IMR-90 (cell line): ENCODE results near the gene STMN3. TPM values are rescaled to one million over a fixed set of nuclear protein-coding genes. Genes with fewer than 3 reads are reported as not detected.

Source experiments
- ATAC-seq: fragments of 200-7000 bp; cut with Tn5 transposase; 2 replicates; pipeline ENCODE4 v1.9.1; 2020; ENCODE audit warnings: low read depth, mild to moderate bottlenecking, moderate library complexity
- BruUV-seq: library from RNA; stranded (reverse); fragments of 400-500 nt; replicated peaks from 2 replicates; lab custom pipeline; 2021; lab: Mats Ljungman, UMichigan
- CTCF ChIA-PET: fragments of 300-600 bp; formaldehyde crosslinking; extraction: SDS; loops from one replicate; lab custom pipeline; 2021; ENCODE audit warnings: antibody characterized with exemption; lab: Yijun Ruan, JAX
- POLR2A ChIA-PET: fragments of 300-600 bp; sonication (Branson Sonifier 250); formaldehyde crosslinking; loops from one replicate; lab custom pipeline; 2022; ENCODE audit warnings: antibody characterized with exemption; ENCODE audit not compliant: unreplicated experiment; lab: Charles Lee
- DNase-seq: peaks from one replicate; pipeline ENCODE4 v3.0.0; 2013
- H2AFZ ChIP-seq: replicated peaks from 2 replicates; pipeline ENCODE3; 2013; ENCODE audit warnings: low read length, mild to moderate bottlenecking; ENCODE audit not compliant: poor library complexity
- H2AK5ac ChIP-seq: 2 replicates; pipeline ENCODE4 v1.6.1; 2013; ENCODE audit warnings: low read depth, low read length, inconsistent platforms
- H2AK9ac ChIP-seq: replicated peaks from 2 replicates; pipeline ENCODE3; 2013; ENCODE audit warnings: mild to moderate bottlenecking, low read depth, low read length, moderate library complexity; ENCODE audit not compliant: poor library complexity
- H2BK120ac ChIP-seq: 2 replicates; pipeline ENCODE4 v1.6.1; 2013; ENCODE audit warnings: low read depth, low read length, inconsistent platforms
- H2BK15ac ChIP-seq: 3 replicates; pipeline ENCODE4 v1.6.1; 2013; ENCODE audit warnings: low read depth, low read length, inconsistent platforms
- H2BK20ac ChIP-seq: 2 replicates; pipeline ENCODE4 v1.6.1; 2013; ENCODE audit warnings: low read depth, mild to moderate bottlenecking, inconsistent platforms, low read length, moderate library complexity
- H2BK5ac ChIP-seq: 2 replicates; pipeline ENCODE4 v1.6.1; 2013; ENCODE audit warnings: mild to moderate bottlenecking, low read depth, low read length, inconsistent platforms; ENCODE audit not compliant: poor library complexity, severe bottlenecking
- H3K14ac ChIP-seq: replicated peaks from 2 replicates; pipeline ENCODE4 v1.6.1; 2013; ENCODE audit warnings: low read depth, low read length, inconsistent platforms
- H3K18ac ChIP-seq: 2 replicates; pipeline ENCODE4 v1.6.1; 2013; ENCODE audit warnings: low read depth, low read length, control low read depth
- H3K23ac ChIP-seq: 2 replicates; pipeline ENCODE4 v1.6.1; 2013; ENCODE audit warnings: low read depth, low read length, inconsistent platforms
- H3K27ac ChIP-seq: 2 replicates; pipeline ENCODE4 v1.5.1; 2013; ENCODE audit warnings: mild to moderate bottlenecking, control low read depth, low read length; ENCODE audit not compliant: insufficient read depth
- H3K27me3 ChIP-seq: 2 replicates; pipeline ENCODE4 v1.6.1; 2013; ENCODE audit warnings: low read length; ENCODE audit not compliant: control insufficient read depth, insufficient read depth
- H3K36me3 ChIP-seq: 2 replicates; pipeline ENCODE4 v1.6.1; 2013; ENCODE audit warnings: low read length, mixed read lengths; ENCODE audit not compliant: control insufficient read depth, insufficient read depth
- H3K4ac ChIP-seq: 2 replicates; pipeline ENCODE4 v1.6.1; 2013; ENCODE audit warnings: low read depth, low read length, inconsistent platforms
- H3K4me1 ChIP-seq: 2 replicates; pipeline ENCODE4 v1.6.1; 2013; ENCODE audit warnings: low read length, mixed read lengths; ENCODE audit not compliant: control insufficient read depth, insufficient read depth
- H3K4me2 ChIP-seq: 2 replicates; pipeline ENCODE4 v1.6.1; 2013; ENCODE audit warnings: low read depth, mild to moderate bottlenecking, control low read depth, low read length, moderate library complexity
- H3K4me3 ChIP-seq: 2 replicates; pipeline ENCODE4 v1.5.1; 2013; ENCODE audit warnings: low read depth, mild to moderate bottlenecking, control low read depth, low read length, moderate library complexity; ENCODE audit not compliant: insufficient read depth
- H3K56ac ChIP-seq: 2 replicates; pipeline ENCODE4 v1.6.1; 2013; ENCODE audit warnings: low read length, inconsistent platforms; ENCODE audit not compliant: insufficient read depth; ENCODE audit errors: extremely low read depth
- H3K79me1 ChIP-seq, 2 experiments: 2 replicates each; pipeline ENCODE4 v1.6.1; 2013; ENCODE audit warnings: low read length in 2 of 2, inconsistent platforms in 1 of 2, low read depth in 1 of 2
- H3K9ac ChIP-seq: 2 replicates; pipeline ENCODE4 v1.6.1; 2013; ENCODE audit warnings: low read depth, low read length, control low read depth
- H3K9me1 ChIP-seq: 2 replicates; pipeline ENCODE4 v1.6.1; 2013; ENCODE audit warnings: low read length, inconsistent platforms; ENCODE audit not compliant: insufficient read depth
- H3K9me3 ChIP-seq: 2 replicates; pipeline ENCODE4 v1.6.1; 2013; ENCODE audit warnings: low read length; ENCODE audit not compliant: control insufficient read depth, insufficient read depth
- H4K20me1 ChIP-seq: 2 replicates; pipeline ENCODE4 v1.6.1; 2013; ENCODE audit warnings: low read length, inconsistent platforms; ENCODE audit not compliant: insufficient read depth
- H4K5ac ChIP-seq: 2 replicates; pipeline ENCODE4 v1.6.1; 2013; ENCODE audit warnings: mild to moderate bottlenecking, low read depth, low read length, control low read depth
- H4K8ac ChIP-seq, 2 experiments: 2 replicates each; pipeline ENCODE4 v1.6.1; 2013; ENCODE audit warnings: low read depth in 2 of 2, low read length in 2 of 2, control low read depth in 1 of 2, inconsistent platforms in 1 of 2
- H4K91ac ChIP-seq: 2 replicates; pipeline ENCODE4 v1.6.1; 2013; ENCODE audit warnings: low read depth, low read length, inconsistent platforms; ENCODE audit not compliant: insufficient read depth
- MXI1 ChIP-seq: IDR thresholded peaks from 2 replicates; pipeline ENCODE4 v1.6.1; 2012; ENCODE audit warnings: low read depth, mild to moderate bottlenecking, low read length, moderate library complexity, borderline replicate concordance
- SMC3 ChIP-seq: fragments of 150-350 bp; IDR thresholded peaks from 2 replicates; pipeline ENCODE4 v1.6.1; 2016; ENCODE audit warnings: low read depth, mild to moderate bottlenecking, antibody characterized with exemption, low read length, moderate library complexity
- WGBS, 2 experiments: methylation state at CpG; one replicate each; pipeline versions ENCODE4 v1.1.5 to v1.1.7; 2013; ENCODE audit warnings: missing lambda C conversion rate in 2 of 2; ENCODE audit not compliant: insufficient read length in 1 of 2; ENCODE audit errors: extremely low coverage in 2 of 2; 5-methylcytosine and 5-hydroxymethylcytosine counted together
- dilution Hi-C: fragments of 300-500 bp; cut with HindIII; formaldehyde crosslinking; loops from one replicate; pipeline ENCODE4 v1.14.3; 2018; ENCODE audit warnings: low sequenced_read_pairs; ENCODE audit not compliant: unreplicated experiment
- in situ Hi-C: fragments of 300-500 bp; cut with MboI; formaldehyde crosslinking; loops from 3 replicates; pipeline ENCODE4 v1.14.3; 2019; ENCODE audit warnings: low sequenced_read_pairs, inconsistent platforms, mixed read lengths
- intact Hi-C: fragments of 100-400 bp; cut with micrococcal nuclease; formaldehyde crosslinking; loops from 2 replicates; pipeline ENCODE4 v1.10.0; 2022
- polyA plus RNA-seq, 3 experiments: library from polyadenylated mRNA; depleted of rRNA; stranded (reverse); fragments of >200 nt; gene quantifications; 2 replicates each; pipeline ENCODE4 v1.2.3, GENCODE V29; 2012; ENCODE audit warnings: low replicate concordance in 1 of 3
- total RNA-seq: library from RNA; depleted of rRNA; stranded (reverse); fragments of >200 nt; gene quantifications from 2 replicates; pipeline ENCODE4 v1.2.3, GENCODE V29; 2012

Gene STMN3
- total and polyA plus RNA-seq, 2 of the 4 experiments (the other 2 are of a cell fraction), result 20.3 to 62.3 TPM

- Histone ChIP-seq H3K18ac (no peak overlapping the region), H2BK15ac (no peak overlapping the region), H2BK5ac (no peak overlapping the region), H2BK20ac (no peak overlapping the region), H2AK5ac (no peak overlapping the region), H3K27ac (no peak overlapping the region), H4K91ac (no peak overlapping the region), H2AK9ac (no peak overlapping the region), H2AFZ (no peak overlapping the region), H3K4ac (no peak overlapping the region), H3K56ac (no peak overlapping the region), H3K27me3 (no peaks in the 10 kb centered on the region), H3K9me3 (no peaks in the 10 kb centered on the region), H3K79me1 (peaks cover 0 to 11% of the 10 kb centered on the region in 2 experiments; a peak in 2 of 4 replicates), H3K9ac (no peak overlapping the region), H3K14ac (no peak overlapping the region), H3K4me3 (no peak overlapping the region), H3K36me3 (peaks cover 52% of the 10 kb centered on the region), H3K4me2 (no peak overlapping the region), H4K20me1 (no peaks in the 10 kb centered on the region; the same call in none of the 2 replicates), H2BK120ac (no peak overlapping the region), H4K5ac (no peak overlapping the region), H3K9me1 (peaks cover 4% of the 10 kb centered on the region; the same call in 1 of the 2 replicates), H4K8ac (no peak overlapping the region), H3K23ac (no peak overlapping the region), H3K4me1 (peaks cover 7% of the 10 kb centered on the region)
- dilution Hi-C loops (no loop called here), in situ Hi-C loops (no loop called here), intact Hi-C loops (no loop called here)
- ChIA-PET POLR2A (interaction anchor here (0.5 kb wide), 1 partner anchor 12 kb away, joined by 5 read pairs; no protein-coding TSS in a partner anchor), CTCF (no interaction called here)
- no peak for DNase-seq
- no peak for ATAC-seq
- no TSS peak for BruUV-seq
- TF ChIP-seq MXI1 (no peak), SMC3 (no peak)
- WGBS, 2 experiments, result 98% methylated on average over 19 of the region's 28 CpGs; no CpG with 5 or more reads in 1 of the 2 experiments
Observed at GRCh38 chr20:63591786-63592355, 61.4 kb downstream of the STMN3 start.
